HCT116 (cell line): Measurements from ENCODE around the gene RPIA. TPM values are rescaled to one million over a fixed set of nuclear protein-coding genes. Genes with fewer than 3 reads are reported as not detected.

Source experiments
- ATAC-seq: fragments of 200-7000 bp; cut with Tn5 transposase; 2 replicates; pipeline ENCODE4 v1.9.1; 2020; ENCODE audit warnings: mild to moderate bottlenecking, moderate library complexity
- BruUV-seq: library from RNA; stranded (reverse); fragments of 400-500 nt; replicated peaks from 2 replicates; lab custom pipeline; 2021; lab: Mats Ljungman, UMichigan
- CTCF ChIA-PET: fragments of 300-600 bp; sonication (Branson Sonifier 250); formaldehyde crosslinking; loops from one replicate; lab custom pipeline; 2021; ENCODE audit warnings: antibody characterized with exemption; lab: Charles Lee
- POLR2A ChIA-PET: fragments of 300-600, 350-600 bp; sonication (Branson Sonifier 250); formaldehyde crosslinking; loops from one replicate; lab custom pipeline; 2021; ENCODE audit warnings: antibody characterized with exemption; lab: Charles Lee
- RAD21 ChIA-PET, 2 experiments: fragments of 300-600 bp; sonication (Branson Sonifier 250); formaldehyde crosslinking; loops; one replicate each; lab custom pipeline; 2023; ENCODE audit warnings: low total read pairs in 2 of 2; ENCODE audit not compliant: uncharacterized antibody in 2 of 2, unreplicated experiment in 2 of 2, low non-redundant PET in 1 of 2; lab: Charles Lee
- DNase-seq: peaks from one replicate; pipeline ENCODE4 v3.0.0-alpha.2; 2010; ENCODE audit warnings: low read depth, low spot score
- H2AFZ ChIP-seq: fragments of 200-600 bp; shearing (Covaris generic), sonication (generic); 2 replicates; pipeline ENCODE4 v1.6.1; 2017; ENCODE audit warnings: low read depth, mixed run types, mixed read lengths, antibody characterized with exemption, low read length; ENCODE audit not compliant: poor library complexity, severe bottlenecking
- H3K27ac ChIP-seq: 2 replicates; pipeline ENCODE4 v1.5.1; 2012; ENCODE audit warnings: low read depth, low read length
- H3K27me3 ChIP-seq: fragments of 200-600 bp; sonication (generic); 2 replicates; pipeline ENCODE4 v1.6.1; 2016; ENCODE audit warnings: mixed run types, low read length, mixed read lengths; ENCODE audit not compliant: insufficient read depth
- H3K36me3 ChIP-seq, 2 experiments: fragments of 200-500 bp in 1 of 2; fragments of 200-600 bp in 1 of 2; sonication (Bioruptor generic) in 1 of 2; sonication (generic) in 1 of 2; 2 replicates each; pipeline versions ENCODE4 v1.5.1 to v1.6.1; 2014 to 2016; ENCODE audit warnings: low read length in 2 of 2, inconsistent platforms in 1 of 2, mixed read lengths in 1 of 2, mixed run types in 1 of 2; ENCODE audit not compliant: insufficient read depth in 2 of 2, control insufficient read depth in 1 of 2
- H3K4me1 ChIP-seq, 2 experiments: fragments of 200-600 bp in 1 of 2; sonication (generic) in 1 of 2; 2 replicates each; pipeline versions ENCODE4 v1.5.1 to v1.6.1; 2012 to 2017; ENCODE audit warnings: low read length in 2 of 2, inconsistent platforms in 1 of 2, mild to moderate bottlenecking in 1 of 2, mixed read lengths in 1 of 2, mixed run types in 1 of 2, moderate library complexity in 1 of 2; ENCODE audit not compliant: insufficient read depth in 2 of 2, control insufficient read depth in 1 of 2
- H3K4me2 ChIP-seq: fragments of 200-600 bp; sonication (generic); 2 replicates; pipeline ENCODE4 v1.6.1; 2017; ENCODE audit warnings: mixed run types, low read length, mixed read lengths
- H3K4me3 ChIP-seq, 2 experiments: fragments of 200-600 bp in 1 of 2; sonication (generic) in 1 of 2; replicated peaks in 1 of 2; 2 replicates each; pipeline ENCODE4 v1.5.1; 2011 to 2016; ENCODE audit warnings: low read length in 2 of 2, control low read depth in 1 of 2, low read depth in 1 of 2, mild to moderate bottlenecking in 1 of 2, mixed read lengths in 1 of 2, mixed run types in 1 of 2
- H3K79me2 ChIP-seq: fragments of 200-600 bp; sonication (generic); 2 replicates; pipeline ENCODE4 v1.6.1; 2017; ENCODE audit warnings: mild to moderate bottlenecking, mixed run types, low read length, moderate library complexity, mixed read lengths; ENCODE audit not compliant: insufficient read depth
- H3K9ac ChIP-seq: fragments of 200-600 bp; sonication (generic); 2 replicates; pipeline ENCODE4 v1.6.1; 2016; ENCODE audit warnings: low read length, mixed read lengths
- H3K9me2 ChIP-seq: fragments of 200-600 bp; sonication (generic), shearing (Covaris generic); 2 replicates; pipeline ENCODE4 v1.6.1; 2017; ENCODE audit warnings: mixed run types, mild to moderate bottlenecking, moderate library complexity; ENCODE audit not compliant: insufficient read depth
- H3K9me3 ChIP-seq, 2 experiments: fragments of 200-500 bp in 1 of 2; fragments of 200-600 bp in 1 of 2; sonication (Bioruptor generic) in 1 of 2; sonication (generic) in 1 of 2; 2 replicates each; pipeline ENCODE4 v1.6.1; 2014 to 2017; ENCODE audit warnings: low read length in 2 of 2, mixed read lengths in 2 of 2, inconsistent platforms in 1 of 2, low read depth in 1 of 2, mild to moderate bottlenecking in 1 of 2, mixed run types in 1 of 2, moderate library complexity in 1 of 2; ENCODE audit not compliant: control insufficient read depth in 1 of 2, insufficient read depth in 1 of 2
- H4K20me1 ChIP-seq: fragments of 200-600 bp; sonication (generic), shearing (Covaris generic); 2 replicates; pipeline ENCODE4 v1.6.1; 2017; ENCODE audit warnings: mixed run types, mild to moderate bottlenecking, moderate library complexity; ENCODE audit not compliant: insufficient read depth
- CBX3 ChIP-seq: IDR thresholded peaks from 2 replicates; pipeline ENCODE4 v1.6.1; 2012; ENCODE audit warnings: low read depth
- CTCF ChIP-seq, 3 experiments: fragments of 200-600 bp in 1 of 3; sonication (generic) in 1 of 3; IDR thresholded peaks in 2 of 3; conservative IDR thresholded peaks in 1 of 3; 2 replicates each; pipeline ENCODE4 v1.5.1; 2012 to 2017; ENCODE audit warnings: low read depth in 2 of 3, low read length in 2 of 3, antibody characterized with exemption in 1 of 3, borderline replicate concordance in 1 of 3, control low read depth in 1 of 3, mild to moderate bottlenecking in 1 of 3, mixed read lengths in 1 of 3, mixed run types in 1 of 3, moderate library complexity in 1 of 3; ENCODE audit not compliant: insufficient read depth in 1 of 3
- EGR1 ChIP-seq: IDR thresholded peaks from 2 replicates; pipeline ENCODE4 v1.6.1; 2012; ENCODE audit warnings: low read depth
- EZH2 ChIP-seq: fragments of 200-600 bp; sonication (generic); IDR thresholded peaks from 2 replicates; pipeline ENCODE4 v1.6.1; 2017; ENCODE audit warnings: antibody characterized with exemption, mixed run types
- FOSL1 ChIP-seq: IDR thresholded peaks from 2 replicates; pipeline ENCODE4 v1.6.1; 2012; ENCODE audit warnings: low read depth
- JUND ChIP-seq: IDR thresholded peaks from 2 replicates; pipeline ENCODE4 v1.6.1; 2012
- POLR2A ChIP-seq: IDR thresholded peaks from 2 replicates; pipeline ENCODE4 v1.7.0; 2011; ENCODE audit warnings: borderline replicate concordance; ENCODE audit not compliant: insufficient read depth, insufficient read length; ENCODE audit errors: extremely low read depth
- POLR2AphosphoS5 ChIP-seq: IDR thresholded peaks from 2 replicates; pipeline ENCODE4 v1.6.1; 2011; ENCODE audit warnings: mild to moderate bottlenecking, low read depth, low read length, moderate library complexity
- RAD21 ChIP-seq: IDR thresholded peaks from 2 replicates; pipeline ENCODE4 v1.6.1; 2012; ENCODE audit warnings: low read depth, mild to moderate bottlenecking
- REST ChIP-seq: IDR thresholded peaks from 2 replicates; pipeline ENCODE4 v1.6.1; 2012; ENCODE audit warnings: low read depth
- SP1 ChIP-seq: IDR thresholded peaks from 2 replicates; pipeline ENCODE4 v1.6.1; 2012; ENCODE audit warnings: low read depth
- SRF ChIP-seq: IDR thresholded peaks from 2 replicates; pipeline ENCODE4 v1.6.1; 2012; ENCODE audit warnings: low read depth
- TCF7L2 ChIP-seq: IDR thresholded peaks from 2 replicates; pipeline ENCODE4 v1.7.0; 2011; ENCODE audit warnings: borderline replicate concordance, inconsistent platforms; ENCODE audit not compliant: insufficient read depth, insufficient read length; ENCODE audit errors: extremely low read depth
- ZNF274 ChIP-seq: fragments of 200-500 bp; sonication (Bioruptor generic); IDR thresholded peaks from 2 replicates; pipeline ENCODE4 v1.6.1; 2014; ENCODE audit warnings: mild to moderate bottlenecking, low read depth, low read length, inconsistent platforms
- intact Hi-C: fragments of 100-400 bp; cut with micrococcal nuclease; formaldehyde crosslinking; loops from 2 replicates; pipeline ENCODE4 v1.10.0; 2022
- total RNA-seq: library from RNA; stranded (reverse); gene quantifications from one replicate; pipeline ENCODE4 v1.2.1, GENCODE V29; 2021; ENCODE audit not compliant: unreplicated experiment

Gene RPIA
- total RNA-seq, 1 experiment from 2014 or later: 43.3 TPM

- BruUV-seq: no TSS peak
Measured at GRCh38 chr2:88686320-88686719, 5.2 kb upstream of the RPIA start.

More at GRCh38 chr2:88686320-88686719, 5.2 kb upstream of the RPIA start:
- Histone ChIP-seq H3K27ac (no peak overlapping the region), H3K9ac (no peak overlapping the region), H3K4me3 (no peak overlapping the region), H3K4me2 (no peak overlapping the region), H3K36me3 (no peaks in the 10 kb centered on the region), H3K9me2 (no peaks in the 10 kb centered on the region), H4K20me1 (no peaks in the 10 kb centered on the region), H3K79me2 (peaks cover 7% of the 10 kb centered on the region; the same call in 1 of the 2 replicates), H3K27me3 (no peaks in the 10 kb centered on the region), H3K4me1 (peaks cover 6 to 12% of the 10 kb centered on the region in 2 experiments; a peak in 3 of 4 replicates), H2AFZ (no peak overlapping the region), H3K9me3 (peaks cover 11 to 16% of the 10 kb centered on the region in 2 experiments; a peak in 1 of 4 replicates)
- no peak for TF ChIP-seq POLR2A
- no peak for TF ChIP-seq CTCF (IDR thresholded peaks at IDR 0.05 in 2 of 3, conservative IDR thresholded peaks at IDR 0.05 in 1 of 3; ENCODE audit: borderline replicate concordance in 1 of 3, insufficient read depth in 1 of 3, low read depth in 2 of 3, low read length in 2 of 3)
- TF ChIP-seq CBX3: no peak
- TF ChIP-seq SP1: no peak
- no peak for TF ChIP-seq EGR1
- TF ChIP-seq EZH2: no peak
- TF ChIP-seq SRF: no peak
- no peak for TF ChIP-seq ZNF274
- no peak for TF ChIP-seq TCF7L2
- TF ChIP-seq FOSL1: no peak
- TF ChIP-seq JUND: no peak
- no peak for TF ChIP-seq REST
- TF ChIP-seq POLR2AphosphoS5: no peak
- no peak for TF ChIP-seq RAD21
- intact Hi-C loops: no loop called here
- CTCF ChIA-PET: no interaction called here
- RAD21 ChIA-PET: no interaction called here
- ATAC-seq: no peak
- no peak for DNase-seq
- POLR2A ChIA-PET: no interaction called here
